IPS-NIHi7 (cell line): ENCODE data around the gene DCP1B.
A peak's percentile ranks its signal among the peaks of the same experiment; 100 is the strongest.

Experiments
- DNase-seq: peaks from one replicate; pipeline ENCODE4 v3.0.0; 2012; ENCODE audit warnings: mixed read lengths; ENCODE audit errors: extremely low spot score

Gene DCP1B

DNA sequence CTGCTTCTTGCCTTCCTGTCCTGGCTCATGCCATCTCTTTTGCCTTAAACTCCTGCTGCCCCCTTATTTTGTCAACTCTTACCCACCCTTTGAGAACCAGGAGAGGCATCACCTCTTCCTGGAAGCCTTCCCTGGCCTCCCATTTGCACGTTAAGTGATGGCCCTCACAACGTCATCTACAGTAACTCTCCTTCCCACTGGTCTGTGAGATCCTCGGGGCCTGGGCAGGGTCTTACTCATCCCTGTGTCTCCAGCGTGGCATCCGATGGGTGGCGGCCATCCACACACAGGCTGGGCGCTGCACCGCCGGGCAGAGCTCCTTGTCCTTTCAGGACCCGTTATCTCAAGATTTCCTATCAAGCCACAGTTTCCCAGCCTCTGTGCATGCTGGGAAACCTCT lies 69.0 kb downstream of the DCP1B start:
- DNase-seq: no peak

DNA sequence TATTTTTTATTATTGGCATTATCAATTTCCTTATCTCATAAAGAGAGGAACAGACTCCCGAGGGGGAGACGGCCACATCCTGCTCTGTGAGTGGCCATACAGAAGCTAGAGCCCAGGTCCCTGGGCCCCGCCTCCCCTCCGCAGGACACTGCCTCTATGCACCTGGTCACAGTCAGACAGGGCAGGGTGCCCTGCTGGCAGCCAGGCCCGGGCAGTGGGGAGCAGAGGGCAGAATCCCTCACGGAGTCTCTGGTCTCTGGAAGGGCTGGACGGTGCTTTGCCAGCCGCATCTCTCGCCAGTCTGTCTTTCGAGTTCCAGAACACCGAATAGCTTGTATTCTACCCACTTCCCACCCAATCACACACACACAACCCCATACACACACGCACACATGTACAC lies 69.4 kb downstream of the DCP1B start:
- DNase-seq: no peak

DNA sequence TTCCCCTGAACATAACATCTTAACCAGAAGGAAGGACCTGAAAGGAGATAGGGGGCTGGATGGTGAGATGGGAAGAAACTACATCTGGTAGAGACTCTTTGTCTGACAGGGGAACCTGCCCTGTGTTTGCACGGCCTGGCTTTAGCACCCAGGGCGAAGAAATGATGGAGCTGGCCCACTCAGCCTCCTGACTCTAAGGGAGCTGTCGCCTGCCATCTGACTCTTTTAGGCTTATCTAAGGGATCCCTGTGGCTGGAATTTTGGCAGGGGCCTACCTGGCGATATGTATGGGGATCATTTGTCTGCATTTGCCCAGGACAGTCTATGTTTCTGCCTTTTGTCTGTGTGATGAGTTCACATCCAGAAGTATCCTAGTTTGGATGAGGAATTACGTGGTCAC lies 70.2 kb downstream of the DCP1B start:
- no peak for DNase-seq

DNA sequence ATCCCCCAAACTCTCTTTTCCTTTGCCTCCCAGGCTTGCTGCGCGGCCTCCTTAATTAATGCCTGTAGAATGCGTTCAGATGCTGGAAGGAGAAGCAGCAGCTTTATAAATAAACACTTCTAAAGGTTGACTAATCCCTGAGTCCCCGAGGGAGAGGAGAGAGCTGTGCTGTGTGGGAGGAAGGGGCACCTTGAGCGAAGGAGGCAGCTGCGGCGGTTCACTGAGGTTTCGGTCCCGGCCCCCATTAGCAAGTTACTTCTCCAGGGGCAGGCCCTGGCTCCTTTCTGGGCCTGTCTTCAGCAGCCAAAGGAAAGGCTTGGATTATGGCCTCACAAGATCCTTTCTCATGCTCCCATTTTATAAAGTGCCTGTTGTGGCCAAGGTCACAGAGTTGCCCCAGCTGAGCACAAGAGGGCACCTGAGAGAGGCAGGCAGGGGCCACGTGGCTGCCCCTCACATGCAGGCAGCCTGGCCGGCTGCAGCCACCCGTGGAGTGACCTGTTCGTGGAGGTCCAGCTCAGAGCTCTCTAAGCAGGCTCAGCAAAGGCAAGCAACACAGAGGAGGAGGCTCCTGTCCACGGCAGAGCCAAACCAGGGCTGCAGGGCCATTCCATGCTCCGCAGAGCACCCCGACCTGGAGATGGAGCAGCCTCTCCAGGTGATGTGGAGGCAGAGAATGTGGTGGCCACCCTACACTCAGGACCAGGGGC lies 70.8 kb downstream of the DCP1B start:
- no peak for DNase-seq

DNA sequence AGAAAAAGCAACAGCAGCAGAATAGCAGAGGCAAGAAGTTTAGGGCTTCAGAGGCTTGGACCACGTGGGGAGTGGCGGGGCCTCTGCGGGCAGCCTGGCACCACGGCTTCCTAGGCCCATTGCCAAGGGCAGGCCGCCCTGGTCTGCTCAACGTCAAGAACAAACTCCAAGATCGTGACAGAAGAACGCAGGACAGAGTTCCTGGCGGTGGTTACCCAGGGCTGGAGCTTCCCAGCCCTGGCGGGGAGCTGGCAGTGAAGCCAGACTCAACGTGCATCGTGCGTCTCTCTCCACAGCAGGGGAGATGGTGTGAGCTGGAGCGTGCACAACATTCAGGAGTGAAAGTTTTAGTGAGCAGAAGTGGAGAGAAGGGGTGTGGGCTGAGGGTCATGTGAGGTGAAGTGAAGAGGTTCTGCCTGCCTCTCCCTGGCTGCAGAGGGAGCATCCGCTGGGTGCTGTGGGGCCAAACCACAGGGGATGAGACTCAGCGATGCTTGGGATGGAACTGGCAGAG lies 71.9 kb downstream of the DCP1B start:
- no peak for DNase-seq

DNA sequence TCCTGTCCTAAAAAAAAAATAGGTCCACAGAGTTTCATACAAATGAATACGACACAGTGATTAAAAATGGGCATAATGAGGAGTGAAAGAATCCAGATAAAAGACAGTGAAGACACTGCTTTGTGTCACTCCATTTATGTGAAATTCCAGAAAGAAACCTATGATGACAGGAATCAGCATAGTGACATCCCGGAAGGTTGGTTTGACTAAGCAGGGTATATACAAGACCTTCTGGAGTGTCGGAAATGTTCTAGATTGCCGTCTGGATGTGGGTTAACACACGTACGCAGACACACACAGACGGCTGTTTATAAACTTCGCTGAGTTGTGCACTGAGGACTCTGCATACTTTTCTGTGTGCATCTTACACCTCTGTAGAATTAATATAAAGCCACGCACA lies 72.6 kb downstream of the DCP1B start:
- no peak for DNase-seq

DNA sequence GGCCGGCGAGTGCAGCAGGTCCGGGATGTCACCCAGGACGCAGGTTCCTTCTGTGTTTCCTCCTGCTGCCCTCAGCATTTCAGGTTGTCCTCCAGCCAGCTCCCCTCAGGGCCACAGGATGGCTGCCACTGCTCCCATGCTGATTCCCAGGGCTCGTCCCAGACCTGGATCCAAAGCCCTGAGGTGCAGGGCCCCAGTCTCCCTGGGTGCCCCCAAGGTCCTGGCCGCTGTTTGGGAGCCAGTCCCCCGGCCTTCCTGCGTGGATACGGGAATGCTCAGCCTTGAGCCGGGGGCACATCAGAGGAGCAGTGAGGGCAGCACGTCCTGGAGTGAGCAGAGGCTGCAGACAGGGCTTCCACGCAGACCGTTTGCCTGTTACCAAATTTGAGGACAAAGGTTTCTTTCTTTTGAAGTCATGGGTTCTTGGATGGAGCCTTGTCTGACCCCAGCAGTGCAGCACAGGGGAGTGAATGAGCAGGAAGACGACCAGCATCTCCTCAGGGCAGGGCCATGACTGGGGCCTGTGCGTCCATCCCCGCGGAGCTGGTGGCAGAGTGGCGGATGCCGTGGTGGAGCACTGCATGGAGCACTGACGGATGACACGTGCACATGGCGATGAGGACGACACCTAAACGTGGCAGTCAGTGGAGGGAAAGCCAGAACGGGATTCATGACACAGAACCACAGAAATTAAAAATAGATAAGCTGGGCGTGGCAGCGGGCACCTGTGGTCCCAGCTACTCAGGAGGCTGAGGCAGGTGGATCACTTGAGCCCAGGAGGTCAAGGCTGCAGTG lies 73.3 kb downstream of the DCP1B start:
- DNase-seq: no peak

DNA sequence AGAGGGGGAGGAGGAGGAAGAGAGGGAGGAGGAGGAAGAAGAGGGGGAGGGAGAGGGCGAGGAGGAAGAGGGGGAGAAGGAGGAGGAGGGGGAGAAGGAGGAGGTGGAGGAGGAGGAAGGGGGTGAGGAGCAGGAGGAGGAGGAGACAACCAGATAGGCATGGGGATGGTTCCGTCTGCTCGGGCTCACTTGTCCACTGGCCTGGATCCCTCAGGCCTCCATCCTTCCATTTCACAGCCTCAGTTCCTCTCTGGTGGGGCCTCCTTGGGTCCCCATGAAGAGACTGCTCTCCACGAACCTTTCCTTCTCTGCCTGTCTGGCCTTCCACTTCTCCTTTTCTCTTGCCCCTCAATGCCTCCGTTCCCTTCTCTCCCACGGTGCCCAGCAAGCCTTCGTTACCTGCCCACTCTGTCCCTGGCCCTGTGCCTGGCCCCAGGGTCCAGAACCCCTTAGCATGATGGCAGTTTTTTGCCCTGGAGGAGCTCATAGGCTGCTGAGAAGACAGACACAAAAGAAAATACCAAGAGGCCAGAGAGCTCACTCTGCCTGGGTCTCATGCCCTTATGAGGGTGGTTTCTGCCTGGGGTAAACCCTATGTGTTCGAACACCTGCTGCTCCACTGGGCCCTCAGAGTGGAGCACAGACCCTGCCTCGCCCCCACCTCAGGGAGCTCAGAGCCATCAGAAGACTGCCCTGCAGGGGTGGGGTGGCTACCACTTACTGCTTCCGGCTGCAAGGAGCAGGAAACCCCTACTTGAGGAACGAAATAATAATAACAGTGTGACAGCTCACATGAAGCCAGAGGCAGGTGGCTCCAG lies 74.1 kb downstream of the DCP1B start:
- DNase-seq: no peak

DNA sequence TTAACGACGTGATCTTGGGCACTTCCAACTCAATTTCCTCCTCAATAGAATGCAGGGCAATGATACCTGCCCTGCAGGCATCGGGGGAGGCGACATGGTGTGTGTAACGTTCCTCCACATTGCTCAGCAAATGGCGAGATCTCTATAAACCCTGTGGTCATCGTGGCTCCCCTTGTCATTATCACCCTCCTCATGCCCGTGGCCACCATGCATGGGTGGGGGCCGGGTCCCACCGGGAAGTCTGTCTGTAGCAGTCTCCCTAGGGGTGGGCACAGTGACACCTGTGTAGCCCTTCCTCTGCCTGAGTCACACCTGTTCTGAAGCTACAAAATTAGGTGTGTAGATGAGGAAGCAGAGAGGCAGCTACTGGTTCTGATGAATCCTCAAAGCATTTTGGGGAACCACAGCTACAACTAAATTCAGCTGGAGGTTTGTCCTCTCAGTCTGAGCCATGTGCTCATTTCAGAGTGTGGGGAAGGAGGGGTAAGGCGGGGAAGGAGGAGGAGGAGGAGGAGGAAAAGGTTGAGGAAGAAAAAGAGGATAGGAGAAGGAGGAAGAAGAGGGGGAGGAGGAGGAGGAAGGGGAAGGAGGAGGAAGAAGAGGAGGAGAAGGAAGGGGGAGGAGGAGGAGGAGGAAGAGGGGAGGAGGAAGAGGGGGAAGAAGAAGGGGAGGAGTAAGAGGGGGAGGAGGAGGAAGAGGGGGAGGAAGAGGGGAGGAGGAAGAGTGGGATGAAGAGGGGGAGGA lies 74.8 kb downstream of the DCP1B start:
- no peak for DNase-seq

DNA sequence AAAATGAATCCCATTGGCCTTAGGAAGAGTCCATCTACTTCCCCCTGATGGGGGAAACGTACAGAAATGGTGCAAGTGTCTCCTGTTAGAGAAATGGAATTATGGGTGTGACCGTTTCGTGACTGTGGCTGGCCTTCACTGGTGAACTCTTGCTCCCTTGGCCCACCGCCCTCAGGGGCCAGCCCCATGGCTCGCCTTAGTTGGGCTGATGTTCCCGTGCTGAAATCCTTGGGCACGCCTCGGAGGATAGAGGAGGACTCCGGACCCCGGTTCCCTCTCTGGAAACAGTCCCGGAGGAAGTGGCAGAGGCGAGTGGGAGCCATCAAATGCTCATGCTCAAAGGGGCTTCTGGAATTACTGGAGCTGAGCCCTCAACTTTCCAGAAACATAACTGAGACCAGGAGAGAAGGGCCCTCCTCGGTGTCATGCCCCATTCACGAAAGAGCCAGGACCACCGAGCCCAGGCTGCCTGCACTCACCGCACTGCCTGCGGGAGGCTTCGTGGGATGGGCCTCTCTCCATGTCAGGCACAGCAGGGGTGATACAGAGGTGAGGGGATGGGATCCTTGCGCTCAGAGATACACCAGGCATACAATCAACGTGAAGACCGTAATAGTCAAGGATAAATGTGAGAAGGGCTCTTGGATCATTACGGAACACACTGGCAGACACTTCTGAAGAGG lies 75.7 kb downstream of the DCP1B start:
- no peak for DNase-seq

DNA sequence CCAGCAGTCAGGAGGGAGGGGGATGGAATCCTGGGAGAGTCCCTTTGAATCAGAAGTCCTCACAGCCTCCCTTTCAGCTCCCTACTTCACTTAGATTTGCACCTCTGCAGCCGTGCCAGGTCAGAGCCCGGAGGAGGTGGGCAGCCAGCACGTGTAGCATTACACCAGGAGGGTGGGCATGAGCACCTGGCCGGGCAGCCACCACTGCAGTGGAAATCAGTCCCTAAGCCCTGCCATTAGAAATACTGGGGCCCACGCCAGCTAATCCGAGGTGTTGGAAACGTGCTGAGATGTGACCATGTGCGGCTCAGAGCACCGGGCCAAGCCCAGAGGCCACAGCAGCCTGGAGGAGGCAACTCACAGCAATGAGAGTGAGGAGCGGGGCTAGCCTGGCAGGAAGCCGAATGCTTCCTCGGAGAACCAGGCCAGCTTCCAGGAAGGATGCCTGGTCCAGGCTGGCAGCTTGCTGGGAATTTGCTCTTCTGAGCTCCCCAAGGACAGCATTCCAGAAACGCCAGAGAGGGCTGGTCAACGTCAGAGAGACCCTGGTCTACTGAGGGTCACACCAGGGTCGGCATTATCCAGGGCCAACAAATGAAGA lies 76.4 kb downstream of the DCP1B start:
- no peak for DNase-seq

DNA sequence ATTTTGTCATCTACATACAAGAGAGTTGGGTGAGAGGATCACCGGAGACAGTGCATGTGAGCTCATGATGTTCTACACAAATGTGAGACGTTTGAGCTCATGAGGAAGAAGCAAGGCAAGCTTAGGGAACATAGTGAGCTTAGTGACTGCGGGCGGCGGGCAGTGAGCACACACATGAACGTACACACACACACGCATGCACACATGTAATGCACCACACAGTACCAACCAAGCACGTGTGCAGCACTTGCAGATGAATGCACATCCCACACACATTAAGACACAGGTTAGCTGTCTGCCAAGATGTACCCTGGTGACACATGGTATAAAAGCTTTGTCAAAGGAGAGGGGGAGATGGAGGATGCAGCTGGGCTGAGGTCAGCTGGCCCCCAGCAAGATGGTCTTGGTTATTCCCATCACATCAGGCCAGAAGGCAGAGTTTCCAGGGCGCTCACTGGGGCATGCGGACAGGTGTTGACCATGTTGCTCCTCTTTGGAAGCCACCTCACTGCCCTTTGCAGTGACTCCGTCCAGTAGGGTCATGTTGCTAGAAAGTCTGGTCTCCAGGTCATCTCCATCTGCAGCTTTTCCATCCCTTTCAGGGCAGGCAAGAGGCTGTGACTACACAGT lies 77.1 kb downstream of the DCP1B start:
- no peak for DNase-seq

DNA sequence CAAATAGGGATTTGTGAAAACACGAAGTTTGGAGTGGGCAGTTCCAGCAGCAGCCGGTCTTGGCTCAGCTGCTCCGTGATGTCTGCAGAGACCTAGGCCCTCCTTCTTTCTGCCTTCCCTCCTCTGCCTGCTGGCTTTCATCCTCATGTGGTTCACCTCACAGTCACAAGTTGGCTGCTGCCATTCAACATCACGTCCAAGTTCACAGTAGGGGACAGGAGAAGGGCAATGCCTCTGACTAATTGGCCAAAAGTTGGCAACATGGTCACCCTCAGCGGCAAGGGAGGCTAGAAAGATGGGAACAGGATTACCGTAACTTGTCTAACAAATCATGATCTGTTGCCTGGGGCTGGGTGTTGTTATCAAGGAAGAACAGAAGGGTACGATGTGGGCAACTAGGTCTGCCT lies 78.0 kb downstream of the DCP1B start:
- no peak for DNase-seq

DNA sequence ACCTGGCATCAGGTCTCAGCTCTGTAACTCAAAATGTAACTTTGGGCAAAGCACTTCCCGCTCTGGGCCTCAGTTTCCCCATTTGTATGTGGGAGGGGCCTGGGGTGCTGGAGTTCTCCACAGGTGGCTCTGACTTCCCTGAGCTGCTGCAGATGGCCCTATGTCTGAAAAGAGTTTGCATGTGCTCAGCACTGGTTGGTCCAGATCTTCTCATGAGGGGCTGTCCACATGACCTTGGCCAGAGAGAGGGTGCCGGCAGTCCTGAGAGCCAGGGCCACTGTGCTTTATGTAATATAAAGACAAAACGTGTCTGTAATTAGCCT lies 78.6 kb downstream of the DCP1B start:
- no peak for DNase-seq

DNA sequence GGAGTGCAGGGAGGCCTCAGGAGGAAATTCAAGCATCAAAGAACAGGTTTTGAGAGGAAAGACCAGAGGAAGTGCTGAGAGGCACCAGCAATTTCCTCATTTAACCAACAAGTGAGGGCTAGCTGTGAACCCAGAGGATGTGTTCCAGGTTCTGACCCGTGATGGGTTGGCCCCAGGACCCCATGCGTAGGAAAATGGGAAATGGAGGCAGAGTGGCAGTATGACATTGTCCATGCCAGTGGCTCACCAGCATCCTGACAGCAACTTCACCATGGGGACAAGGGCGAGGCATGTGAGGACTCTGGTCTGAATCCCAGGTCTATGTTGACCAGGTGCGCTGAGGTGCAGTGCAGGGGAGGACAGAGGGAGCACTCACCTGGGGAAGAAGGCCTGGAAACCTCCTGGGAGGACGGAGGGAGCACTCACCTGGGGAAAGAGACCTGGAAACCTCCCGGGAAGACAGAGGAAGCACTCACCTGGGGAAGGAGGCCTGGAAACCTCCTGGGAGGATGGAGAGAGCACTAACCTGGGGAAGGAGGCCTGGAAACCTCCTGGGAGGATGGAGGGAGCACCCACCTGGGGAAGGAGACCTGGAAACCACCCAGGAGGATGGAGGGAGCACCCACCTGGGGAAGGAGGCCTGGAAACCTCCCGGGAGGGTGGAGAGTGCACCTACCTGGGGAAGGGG lies 79.1 kb downstream of the DCP1B start:
- no peak for DNase-seq

DNA sequence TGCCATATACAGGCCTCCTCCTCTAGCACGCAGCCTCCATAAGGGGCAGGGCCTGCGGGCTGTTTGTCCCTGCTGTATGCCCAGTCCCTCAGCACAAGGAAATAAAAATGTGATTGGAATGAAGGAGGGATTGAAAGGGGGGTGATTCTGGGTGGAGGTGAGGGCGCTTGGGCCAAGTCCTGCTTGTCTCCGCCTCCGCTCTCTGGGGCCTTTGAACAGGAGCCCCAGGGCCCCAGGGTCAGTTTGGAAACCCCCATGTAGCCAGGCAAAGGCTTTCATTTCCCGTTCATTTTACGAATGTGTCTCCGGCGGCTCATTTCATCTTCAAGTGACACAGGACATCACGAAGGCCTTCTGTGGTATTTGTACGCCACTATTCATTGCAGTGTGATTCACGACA lies 81.3 kb downstream of the DCP1B start:
- no peak for DNase-seq

DNA sequence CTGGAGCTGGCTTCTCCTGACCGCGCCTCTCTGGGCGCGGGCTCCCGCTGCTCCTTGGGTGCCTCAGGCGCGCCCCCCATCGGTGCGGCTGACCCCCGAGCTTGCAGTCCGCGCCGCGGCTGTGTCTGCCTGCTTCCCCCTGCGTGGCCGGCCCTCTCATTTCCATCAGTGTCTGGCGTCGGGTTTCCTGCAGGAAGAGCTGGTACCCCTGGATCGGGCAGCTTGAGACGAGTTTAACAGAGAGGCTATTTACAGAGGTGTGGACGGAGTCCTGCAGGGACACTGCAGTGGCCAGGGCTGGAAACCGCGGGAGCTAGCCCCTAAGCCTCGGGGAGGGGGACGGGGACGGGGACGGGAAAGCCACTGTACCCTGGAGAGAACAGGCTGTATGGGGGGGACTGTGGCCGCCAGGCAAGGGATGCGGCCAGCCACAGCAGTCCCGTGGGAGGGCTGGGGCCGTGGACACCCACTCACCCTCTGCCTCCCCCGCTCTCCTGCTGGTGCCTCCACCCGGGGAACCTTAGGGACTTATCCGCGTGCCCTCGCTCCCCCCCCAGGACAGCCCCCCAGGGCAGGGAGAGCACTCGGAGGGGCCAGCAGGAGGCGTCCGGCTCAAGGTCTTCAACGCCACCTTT lies 82.1 kb downstream of the DCP1B start:
- no peak for DNase-seq

DNA sequence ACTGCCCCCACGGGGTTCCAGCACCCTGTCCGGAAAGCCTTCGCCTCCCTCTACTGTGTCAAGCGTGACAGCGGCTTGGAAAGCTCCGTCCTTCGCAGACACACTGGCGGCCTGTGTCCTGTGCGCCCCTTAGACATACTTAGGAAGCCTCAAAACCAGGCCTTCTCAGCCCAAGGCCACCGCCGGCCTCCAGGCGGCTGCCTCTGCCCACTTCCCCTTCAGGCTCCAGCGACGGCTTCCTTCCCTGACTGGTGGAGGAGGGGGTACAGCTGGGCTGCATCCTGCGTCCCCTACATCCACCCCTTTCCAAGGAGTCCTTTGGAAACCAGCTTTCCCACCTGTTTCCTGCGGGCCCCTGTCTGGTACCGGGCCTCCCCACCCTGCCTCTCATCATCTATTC lies 83.3 kb downstream of the DCP1B start:
- peak; percentile 10 for DNase-seq

DNA sequence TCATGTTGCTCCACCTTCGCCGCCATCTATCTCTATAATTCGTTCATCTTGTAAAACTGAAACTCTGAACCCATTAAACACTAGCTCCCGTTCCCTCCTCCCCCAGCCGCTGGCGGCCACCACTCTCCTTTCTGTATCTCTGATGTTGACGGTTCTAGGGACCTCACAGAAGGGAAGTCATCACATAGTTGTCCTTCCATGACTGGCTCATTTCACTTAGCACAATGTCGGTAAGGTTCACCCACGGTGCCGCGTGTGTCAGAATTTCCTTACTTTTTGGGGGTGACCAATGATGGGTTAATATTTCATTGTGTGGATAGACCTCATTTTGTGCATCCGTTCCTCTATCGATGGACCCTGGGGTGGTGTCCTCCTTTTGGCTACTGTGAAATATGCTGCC lies 83.8 kb downstream of the DCP1B start:
- no peak for DNase-seq
